Measurements from ENCODE around the gene ATP5IF1. TPM values are rescaled to one million over a fixed set of nuclear protein-coding genes. Genes with fewer than 3 reads are reported as not detected.
A peak's percentile ranks its signal among the peaks of the same experiment; 100 is the strongest.

ATP5IF1 gene
- total and polyA plus RNA-seq, 9 of the 15 experiments (the other 6 are each of a cell fraction or from before 2014, with no cell fraction given): 292 to 1,422 (median 388) TPM

DNA sequence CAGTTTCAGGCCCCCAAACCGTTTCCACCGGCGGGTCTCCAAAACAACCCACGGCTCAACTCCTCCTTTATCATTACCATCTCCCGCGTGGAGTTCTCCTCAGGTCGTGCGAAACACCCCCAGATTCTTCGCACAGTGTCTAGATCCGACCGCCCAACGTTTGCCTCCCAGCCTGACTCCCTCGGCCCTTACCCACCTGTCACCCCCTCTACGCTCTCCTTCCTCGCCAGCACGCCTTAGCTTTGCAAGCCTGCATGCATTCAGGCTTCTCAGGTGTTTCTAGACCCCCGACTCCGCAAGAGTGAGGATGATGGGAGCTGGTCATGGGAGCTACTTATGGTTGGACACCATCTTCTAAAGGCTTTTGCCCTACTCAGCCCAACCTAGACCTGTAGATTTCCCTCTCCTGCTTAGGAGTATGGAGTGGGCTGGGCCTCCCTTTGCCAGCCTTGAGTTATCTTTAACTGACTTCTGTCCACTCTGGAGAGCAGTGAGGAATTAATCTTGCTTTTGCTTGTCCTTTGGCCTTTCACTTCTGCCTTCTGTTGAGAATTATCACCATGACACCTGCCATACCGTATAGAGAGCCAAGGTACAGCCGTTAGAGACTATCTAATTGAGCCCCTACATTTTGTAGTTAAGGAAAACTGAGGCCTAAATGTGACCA, 865 bp downstream of the ATP5IF1 start (continued):
- TF ChIP-seq, protein P1, sequence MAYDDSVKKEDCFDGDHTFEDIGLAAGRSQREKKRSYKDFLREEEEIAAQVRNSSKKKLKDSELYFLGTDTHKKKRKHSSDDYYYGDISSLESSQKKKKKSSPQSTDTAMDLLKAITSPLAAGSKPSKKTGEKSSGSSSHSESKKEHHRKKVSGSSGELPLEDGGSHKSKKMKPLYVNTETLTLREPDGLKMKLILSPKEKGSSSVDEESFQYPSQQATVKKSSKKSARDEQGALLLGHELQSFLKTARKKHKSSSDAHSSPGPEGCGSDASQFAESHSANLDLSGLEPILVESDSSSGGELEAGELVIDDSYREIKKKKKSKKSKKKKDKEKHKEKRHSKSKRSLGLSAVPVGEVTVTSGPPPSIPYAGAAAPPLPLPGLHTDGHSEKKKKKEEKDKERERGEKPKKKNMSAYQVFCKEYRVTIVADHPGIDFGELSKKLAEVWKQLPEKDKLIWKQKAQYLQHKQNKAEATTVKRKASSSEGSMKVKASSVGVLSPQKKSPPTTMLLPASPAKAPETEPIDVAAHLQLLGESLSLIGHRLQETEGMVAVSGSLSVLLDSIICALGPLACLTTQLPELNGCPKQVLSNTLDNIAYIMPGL (CRISPR knock-in tag; IDR thresholded peaks at IDR 0.05): no peak
- peak; percentile 69 for TF ChIP-seq TBP (optimal IDR thresholded peaks at IDR 0.05; ENCODE audit: low read depth, low read length)
- 0 out of 2 replicates have a peak, but pooled peaks have one; percentile 50 for TF ChIP-seq SMARCE1 (IDR thresholded peaks at IDR 0.05)
- 0 out of 2 replicates have a peak, but pooled peaks have one; percentile 11 for TF ChIP-seq POLR2A (conservative IDR thresholded peaks at IDR 0.05)
- TF ChIP-seq, protein P2, sequence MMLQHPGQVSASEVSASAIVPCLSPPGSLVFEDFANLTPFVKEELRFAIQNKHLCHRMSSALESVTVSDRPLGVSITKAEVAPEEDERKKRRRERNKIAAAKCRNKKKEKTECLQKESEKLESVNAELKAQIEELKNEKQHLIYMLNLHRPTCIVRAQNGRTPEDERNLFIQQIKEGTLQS (IDR thresholded peaks at IDR 0.05): no peak
- TF ChIP-seq, protein P2 (CRISPR knock-in tag; conservative IDR thresholded peaks at IDR 0.05): no peak
- no peak for TF ChIP-seq L3MBTL2 (IDR thresholded peaks at IDR 0.05)
- no peak for TF ChIP-seq CBX5 (IDR thresholded peaks at IDR 0.05; ENCODE audit: borderline replicate concordance, low read depth)
- peak; percentile 60 for TF ChIP-seq ELF4 (CRISPR knock-in tag; IDR thresholded peaks at IDR 0.05)
- TF ChIP-seq, protein P3, sequence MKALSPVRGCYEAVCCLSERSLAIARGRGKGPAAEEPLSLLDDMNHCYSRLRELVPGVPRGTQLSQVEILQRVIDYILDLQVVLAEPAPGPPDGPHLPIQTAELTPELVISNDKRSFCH (CRISPR knock-in tag; IDR thresholded peaks at IDR 0.05): no peak
- TF ChIP-seq, protein P3 (tag; IDR thresholded peaks at IDR 0.05): no peak
- TF ChIP-seq TCF3 (CRISPR knock-in tag; IDR thresholded peaks at IDR 0.05): peak; percentile 87
- TF ChIP-seq ETV5 (CRISPR knock-in tag; IDR thresholded peaks at IDR 0.05; ENCODE audit: low read depth): no peak
- 0 out of 2 replicates have a peak, but pooled peaks have one; percentile 28 for TF ChIP-seq MBD2 (IDR thresholded peaks at IDR 0.05; ENCODE audit: borderline replicate concordance, low read depth)
- TF ChIP-seq ZNF354B (CRISPR knock-in tag; IDR thresholded peaks at IDR 0.05): no peak
- no peak for TF ChIP-seq GATAD2A (IDR thresholded peaks at IDR 0.05)
- TF ChIP-seq, protein P4, sequence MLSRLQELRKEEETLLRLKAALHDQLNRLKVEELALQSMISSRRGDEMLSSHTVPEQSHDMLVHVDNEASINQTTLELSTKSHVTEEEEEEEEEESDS (CRISPR knock-in tag; IDR thresholded peaks at IDR 0.05): no peak
- TF ChIP-seq SMARCA4 (IDR thresholded peaks at IDR 0.05): peak; percentile 68
- peak; percentile 87; the same call in 1 of the 2 replicates for TF ChIP-seq ZC3H4 (CRISPR knock-in tag; IDR thresholded peaks at IDR 0.05; ENCODE audit: borderline replicate concordance)
- TF ChIP-seq MTA3 (IDR thresholded peaks at IDR 0.05; ENCODE audit: borderline replicate concordance): 0 out of 2 replicates have a peak, but pooled peaks have one; percentile 30
- no peak for TF ChIP-seq SMC3 (conservative IDR thresholded peaks at IDR 0.05; ENCODE audit: insufficient read depth, low read depth, low read length)
- no peak for TF ChIP-seq TCFL5 (CRISPR knock-in tag; conservative IDR thresholded peaks at IDR 0.05)
- TF ChIP-seq CREM (IDR thresholded peaks at IDR 0.05; ENCODE audit: low read depth): 0 out of 2 replicates have a peak, but pooled peaks have one; percentile 16
- TF ChIP-seq PHB2 (IDR thresholded peaks at IDR 0.05; ENCODE audit: low read depth): peak; percentile 42; the same call in 1 of the 2 replicates

Measured in K562 (cell line).